GM12873 (cell line): ENCODE results near the gene CD247.

Experiments
- CTCF ChIP-seq: IDR thresholded peaks from 2 replicates; pipeline ENCODE4 v1.5.1; 2012; ENCODE audit warnings: low read depth, mild to moderate bottlenecking, moderate library complexity, low read length, control low read depth; ENCODE audit not compliant: insufficient read depth; ENCODE audit errors: missing control alignments

CD247 gene

GRCh38 chr1:167499664-167500101 lies 18.6 kb downstream of the CD247 start:
- TF ChIP-seq CTCF = no peak

- no peak for TF ChIP-seq CTCF
Measured at GRCh38 chr1:167499106-167499505, 19.2 kb downstream of the CD247 start.

GRCh38 chr1:167496797-167497619 lies 21.3 kb downstream of the CD247 start:
- TF ChIP-seq CTCF = no peak

GRCh38 chr1:167493372-167493771 lies 25.0 kb downstream of the CD247 start:
- no peak for TF ChIP-seq CTCF

GRCh38 chr1:167492481-167492910 lies 25.8 kb downstream of the CD247 start:
- TF ChIP-seq CTCF = no peak

GRCh38 chr1:167491586-167492461 lies 26.5 kb downstream of the CD247 start:
- TF ChIP-seq CTCF = no peak

GRCh38 chr1:167490765-167491164 lies 27.6 kb downstream of the CD247 start:
- no peak for TF ChIP-seq CTCF
